H1 (cell line): ENCODE measurements around the gene PAX7.

Source experiments
- CREB1 ChIP-seq: IDR thresholded peaks from 2 replicates; pipeline ENCODE4 v1.6.1; 2012; ENCODE audit warnings: inconsistent platforms
- EZH2 ChIP-seq: fragments of 200-600 bp; sonication (generic); IDR thresholded peaks from 2 replicates; pipeline ENCODE4 v1.7.1; 2012; ENCODE audit warnings: low read depth, mild to moderate bottlenecking, moderate library complexity, low read length, inconsistent platforms; ENCODE audit not compliant: severe bottlenecking
- GABPA ChIP-seq: IDR thresholded peaks from 2 replicates; pipeline ENCODE4 v1.6.1; 2011; ENCODE audit warnings: mild to moderate bottlenecking, low read length, moderate library complexity, borderline replicate concordance; ENCODE audit not compliant: insufficient read depth
- KDM5A ChIP-seq: fragments of 200-600 bp; IDR thresholded peaks from 2 replicates; pipeline ENCODE4 v1.7.1; 2012; ENCODE audit warnings: mild to moderate bottlenecking, low read length, inconsistent platforms, mixed read lengths
- NRF1 ChIP-seq: IDR thresholded peaks from 2 replicates; pipeline ENCODE4 v1.6.1; 2011; ENCODE audit warnings: mild to moderate bottlenecking, low read depth, low read length, improper control_type of control experiment
- POLR2A ChIP-seq, 2 experiments: IDR thresholded peaks; 1 replicate in 1 of 2; 2 replicates in 1 of 2; pipeline ENCODE4 v1.6.1; 2011; ENCODE audit warnings: low read depth in 2 of 2, low read length in 2 of 2, mild to moderate bottlenecking in 2 of 2; ENCODE audit errors: control extremely low read depth in 1 of 2
- RBBP5 ChIP-seq: IDR thresholded peaks from 2 replicates; pipeline ENCODE4 v1.7.1; 2012; ENCODE audit warnings: low read depth, mild to moderate bottlenecking, inconsistent platforms, low read length, moderate library complexity, borderline replicate concordance
- RXRA ChIP-seq: IDR thresholded peaks from 2 replicates; pipeline ENCODE4 v1.6.1; 2011; ENCODE audit warnings: low read depth, mild to moderate bottlenecking, low read length, moderate library complexity; ENCODE audit not compliant: insufficient read depth
- SAP30 ChIP-seq: fragments of 300-600 bp; sonication (generic); IDR thresholded peaks from 2 replicates; pipeline ENCODE4 v1.7.1; 2012; ENCODE audit warnings: low read length, moderate library complexity, mild to moderate bottlenecking, inconsistent platforms; ENCODE audit not compliant: insufficient read depth, insufficient replicate concordance
- TCF12 ChIP-seq: IDR thresholded peaks from 2 replicates; pipeline ENCODE4 v1.6.1; 2011; ENCODE audit warnings: low read depth, mild to moderate bottlenecking, low read length
- USF2 ChIP-seq: IDR thresholded peaks from 2 replicates; pipeline ENCODE4 v1.6.1; 2011; ENCODE audit warnings: low read length, improper control_type of control experiment
- ZNF274 ChIP-seq: IDR thresholded peaks from 2 replicates; pipeline ENCODE4 v1.7.0; 2012; ENCODE audit warnings: low read length, borderline replicate concordance; ENCODE audit errors: extremely low read depth
- TF ChIP-seq, protein P1 (sequence below), 3 experiments: IDR thresholded peaks; 1 replicate in 2 of 3; 2 replicates in 1 of 3; pipeline versions ENCODE4 v1.5.1 to v1.6.1; 2011; ENCODE audit warnings: low read length in 3 of 3, mild to moderate bottlenecking in 3 of 3, inconsistent platforms in 2 of 3, low read depth in 1 of 3, moderate library complexity in 1 of 3; ENCODE audit not compliant: insufficient read depth in 1 of 3; ENCODE audit errors: control extremely low read depth in 1 of 3
- TF ChIP-seq, protein P2 (sequence below): IDR thresholded peaks from 2 replicates; pipeline ENCODE4 v1.6.1; 2012; ENCODE audit warnings: inconsistent platforms

- TF ChIP-seq, protein P1, sequence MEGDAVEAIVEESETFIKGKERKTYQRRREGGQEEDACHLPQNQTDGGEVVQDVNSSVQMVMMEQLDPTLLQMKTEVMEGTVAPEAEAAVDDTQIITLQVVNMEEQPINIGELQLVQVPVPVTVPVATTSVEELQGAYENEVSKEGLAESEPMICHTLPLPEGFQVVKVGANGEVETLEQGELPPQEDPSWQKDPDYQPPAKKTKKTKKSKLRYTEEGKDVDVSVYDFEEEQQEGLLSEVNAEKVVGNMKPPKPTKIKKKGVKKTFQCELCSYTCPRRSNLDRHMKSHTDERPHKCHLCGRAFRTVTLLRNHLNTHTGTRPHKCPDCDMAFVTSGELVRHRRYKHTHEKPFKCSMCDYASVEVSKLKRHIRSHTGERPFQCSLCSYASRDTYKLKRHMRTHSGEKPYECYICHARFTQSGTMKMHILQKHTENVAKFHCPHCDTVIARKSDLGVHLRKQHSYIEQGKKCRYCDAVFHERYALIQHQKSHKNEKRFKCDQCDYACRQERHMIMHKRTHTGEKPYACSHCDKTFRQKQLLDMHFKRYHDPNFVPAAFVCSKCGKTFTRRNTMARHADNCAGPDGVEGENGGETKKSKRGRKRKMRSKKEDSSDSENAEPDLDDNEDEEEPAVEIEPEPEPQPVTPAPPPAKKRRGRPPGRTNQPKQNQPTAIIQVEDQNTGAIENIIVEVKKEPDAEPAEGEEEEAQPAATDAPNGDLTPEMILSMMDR (IDR thresholded peaks at IDR 0.05; ENCODE audit: control extremely low read depth in 1 of 3, insufficient read depth in 1 of 3, low read depth in 1 of 3, low read length in 3 of 3): no peak
- TF ChIP-seq POLR2A (IDR thresholded peaks at IDR 0.05; ENCODE audit: control extremely low read depth in 1 of 2, low read depth in 2 of 2, low read length in 2 of 2) (no peak), NRF1 (no peak), EZH2 (peak; percentile 82), RBBP5 (no peak), ZNF274 (no peak), RXRA (no peak), KDM5A (no peak), USF2 (no peak), GABPA (no peak), TCF12 (no peak), CREB1 (no peak), SAP30 (no peak)
- TF ChIP-seq, protein P2, sequence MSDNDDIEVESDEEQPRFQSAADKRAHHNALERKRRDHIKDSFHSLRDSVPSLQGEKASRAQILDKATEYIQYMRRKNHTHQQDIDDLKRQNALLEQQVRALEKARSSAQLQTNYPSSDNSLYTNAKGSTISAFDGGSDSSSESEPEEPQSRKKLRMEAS: no peak
Observed at GRCh38 chr1:18637962-18638834, 7.6 kb downstream of the PAX7 start.
